Midbrain (tissue), 1 donor: Measurements from ENCODE around the gene CTDSP2.
"Not testable (repeated sequence)": the region's sequence is repeated elsewhere in the genome, so short reads cannot be mapped to it uniquely, and the experiment has no call there.

Experiments
- DNase-seq: peaks from one replicate; lab custom pipeline; 2025; lab: John Stamatoyannopoulos, UW

The CTDSP2 gene

GRCh38 chr12:57834086-57834876, 12.2 kb downstream of the CTDSP2 start:
- DNase-seq: no peak

DNA sequence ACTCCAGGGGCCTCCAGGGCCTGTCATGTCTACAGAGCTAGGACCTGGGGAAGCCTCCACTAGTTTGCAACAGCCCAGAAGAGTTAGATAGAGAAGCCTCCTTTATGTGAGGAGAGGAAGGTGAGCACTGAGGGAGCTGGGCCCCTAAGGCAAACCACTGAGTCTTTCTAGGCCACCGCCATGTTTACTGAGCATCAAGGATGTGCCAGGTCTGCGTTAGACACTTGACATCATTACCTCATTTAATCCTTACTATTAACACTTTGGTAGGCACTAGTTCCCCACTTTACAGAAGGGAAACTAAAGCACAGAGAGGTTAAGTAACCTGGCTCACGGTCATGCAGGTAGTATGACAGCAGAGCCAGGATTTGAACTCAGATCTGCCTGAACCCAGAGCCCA, 12.9 kb downstream of the CTDSP2 start:
- DNase-seq: no peak

DNA sequence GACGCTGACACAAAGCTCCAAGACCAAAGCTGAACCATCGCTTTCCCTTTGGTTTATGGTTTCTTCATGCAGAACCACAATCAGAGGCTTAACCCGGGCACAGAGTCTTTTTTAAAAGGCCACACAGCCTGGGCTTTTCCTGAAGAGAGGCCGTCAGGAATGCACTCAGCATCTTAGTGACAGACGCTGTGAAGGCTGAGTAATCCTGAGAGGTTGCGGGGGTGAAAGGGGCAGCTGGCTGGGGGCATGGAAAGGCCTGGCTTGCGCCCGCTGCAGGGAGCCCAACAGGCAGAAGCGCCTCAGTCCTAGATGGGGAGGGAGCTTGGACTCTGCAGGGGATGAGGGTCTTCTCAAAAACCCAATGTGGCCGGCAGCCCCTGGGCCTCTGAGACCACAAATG, 13.6 kb downstream of the CTDSP2 start:
- no peak for DNase-seq

GRCh38 chr12:57830393-57830792, 16.1 kb downstream of the CTDSP2 start:
- DNase-seq: no peak

- no peak for DNase-seq
Measured at GRCh38 chr12:57829025-57829777, 17.3 kb downstream of the CTDSP2 start.

DNA sequence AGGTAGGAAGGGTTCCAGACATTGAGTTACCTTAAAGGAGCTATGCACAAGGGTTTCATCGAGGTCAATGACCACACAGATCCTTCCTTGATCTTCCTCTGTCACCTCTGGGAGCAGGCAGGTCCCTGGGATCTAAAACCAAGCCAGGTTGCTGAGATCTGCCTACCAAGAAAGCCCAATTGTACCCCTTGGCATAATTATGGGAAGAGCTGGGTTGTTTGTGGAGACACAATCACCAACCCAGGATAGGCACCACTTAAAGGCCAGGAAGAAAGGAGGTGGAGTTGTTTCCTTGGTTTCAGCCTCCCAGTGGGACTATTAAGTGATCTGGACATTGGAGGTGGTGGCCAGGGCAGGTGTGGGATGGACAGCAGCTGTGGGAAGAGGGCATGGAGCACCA, 19.6 kb downstream of the CTDSP2 start:
- no peak for DNase-seq

- no peak for DNase-seq
Measured at GRCh38 chr12:57826400-57826799, 20.1 kb downstream of the CTDSP2 start.

- no peak for DNase-seq
Measured at GRCh38 chr12:57825451-57825850, 21.1 kb downstream of the CTDSP2 start.

GRCh38 chr12:57823908-57824640, 22.5 kb downstream of the CTDSP2 start:
- no peak for DNase-seq

DNA sequence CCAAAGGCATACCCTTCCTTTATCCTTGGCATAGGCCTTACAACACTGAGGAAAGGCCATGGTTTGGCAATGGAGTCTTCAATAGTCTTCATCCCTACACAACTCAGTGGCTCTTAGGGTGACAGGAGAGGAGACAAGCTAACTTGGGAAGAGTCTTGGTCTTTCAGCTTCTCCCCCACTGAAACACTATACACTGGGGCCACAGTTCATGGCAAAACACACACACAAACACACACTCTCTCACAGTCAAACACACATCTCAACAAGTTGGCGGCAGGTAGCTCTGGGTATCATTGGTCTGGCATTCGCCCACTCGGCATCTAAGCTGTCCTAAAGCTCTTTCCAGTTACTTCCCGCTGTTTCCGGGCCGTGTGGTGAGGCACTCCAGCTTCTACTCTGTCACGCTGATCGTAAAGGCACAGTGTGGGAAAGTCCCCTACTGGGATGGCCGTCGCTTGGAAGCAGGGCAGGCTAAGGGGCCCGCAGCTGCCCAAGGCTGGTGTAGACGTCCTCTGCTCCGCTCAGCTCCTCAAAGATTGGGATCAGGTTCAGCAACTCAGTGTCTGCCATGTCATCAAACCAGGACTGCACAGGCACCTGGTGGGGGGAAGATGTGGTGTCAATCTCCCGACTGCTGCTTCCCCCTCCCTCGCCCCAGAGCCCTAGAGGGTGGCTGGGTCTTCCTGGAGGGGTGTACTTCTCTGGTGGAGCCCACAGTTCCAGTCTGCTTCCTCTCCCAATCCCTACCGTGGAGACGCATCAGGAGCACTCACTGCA, 23.2 kb downstream of the CTDSP2 start:
- no peak for DNase-seq

GRCh38 chr12:57822392-57823130, 24.0 kb downstream of the CTDSP2 start:
- no peak for DNase-seq

DNA sequence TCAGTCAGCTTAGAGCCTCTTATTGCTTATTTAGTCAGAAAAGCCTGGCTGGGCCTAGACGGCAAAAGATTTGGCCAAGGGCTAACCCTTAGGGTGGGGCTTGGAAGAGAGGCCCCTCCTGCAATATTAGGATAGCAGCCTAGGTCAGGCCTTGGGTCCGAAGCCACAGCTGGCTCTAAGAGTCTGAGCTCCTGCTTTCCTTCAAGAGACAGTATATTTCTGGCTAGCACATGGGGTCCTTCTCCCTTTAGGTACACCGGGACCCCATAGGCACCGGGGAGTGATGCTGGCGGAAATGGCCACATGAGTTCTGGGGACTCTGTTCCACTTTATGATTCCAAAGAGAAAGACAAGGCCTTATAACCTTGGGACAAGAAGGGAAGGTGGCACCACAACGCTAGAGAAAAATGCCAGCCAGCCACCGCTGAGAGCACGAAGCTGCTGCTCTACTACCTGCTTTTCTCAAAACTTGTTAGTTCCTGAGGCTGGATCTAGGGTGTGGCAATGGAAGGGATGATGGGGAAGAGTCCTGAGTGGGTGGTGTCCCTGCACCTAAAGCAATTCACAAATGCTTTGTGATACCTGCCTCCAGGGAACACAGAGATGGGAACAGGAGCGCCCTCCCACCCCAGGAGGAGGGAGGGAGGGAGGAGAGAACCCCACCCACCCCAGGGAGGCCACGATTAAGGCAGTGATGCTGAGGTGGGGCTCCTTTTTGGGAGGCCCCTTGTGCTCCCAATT, 24.9 kb downstream of the CTDSP2 start:
- DNase-seq: no peak

GRCh38 chr12:57821015-57821414, 25.5 kb downstream of the CTDSP2 start:
- DNase-seq: not testable (repeated sequence)

DNA sequence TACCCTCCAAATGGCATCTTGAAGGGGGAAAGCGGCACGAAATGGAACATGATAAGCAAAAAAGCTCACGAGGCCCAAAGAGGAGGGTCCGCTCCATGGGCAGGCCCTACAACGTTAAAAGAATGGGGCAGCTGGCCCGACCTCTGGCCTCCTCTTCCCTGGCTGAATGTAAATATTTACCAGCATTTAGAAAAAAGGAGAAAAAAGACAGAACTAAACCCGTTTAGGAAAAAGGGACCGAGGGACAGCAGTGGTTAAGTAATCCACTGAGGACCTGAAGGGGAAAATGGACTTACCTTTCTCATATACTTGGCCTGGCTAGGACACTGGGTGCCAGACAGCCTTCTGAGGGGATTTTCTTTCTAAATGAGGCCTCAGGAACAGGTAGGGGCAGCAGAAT, 26.4 kb downstream of the CTDSP2 start:
- DNase-seq: not testable (repeated sequence)

GRCh38 chr12:57817990-57818331, 28.6 kb downstream of the CTDSP2 start:
- DNase-seq: not testable (repeated sequence)

GRCh38 chr12:57817261-57817989, 29.1 kb downstream of the CTDSP2 start:
- peak; percentile 42 for DNase-seq

GRCh38 chr12:57816855-57817151, 29.7 kb downstream of the CTDSP2 start:
- no peak for DNase-seq

GRCh38 chr12:57816001-57816854, 30.3 kb downstream of the CTDSP2 start:
- no peak for DNase-seq
